CD4-positive, alpha-beta T cell treated with Interleukin-15 for 1 hour (primary cell): ENCODE results near the gene OTOP1.
"Not testable (repeated sequence)": the region's sequence is repeated elsewhere in the genome, so short reads cannot be mapped to it uniquely, and the experiment has no call there.

Experiments
- DNase-seq: peaks from one replicate; pipeline ENCODE4 v3.0.0-alpha.2; 2020

OTOP1 gene

GRCh38 chr4:4226606-4227438, at the start of gene OTOP1:
Gene OTOP1, minus strand, starts transcription at chr4:4226929. Its CDS starts 65 bp downstream, at chr4:4226864.
- no peak for DNase-seq

- DNase-seq, result no peak
Measured at GRCh38 chr4:4274226-4274625, 47.5 kb upstream of the OTOP1 start.

- no peak for DNase-seq
Measured at GRCh38 chr4:4271912-4272311, 45.2 kb upstream of the OTOP1 start.

- no peak for DNase-seq
Measured at GRCh38 chr4:4270529-4270928, 43.8 kb upstream of the OTOP1 start.

- peak; percentile 73 for DNase-seq
Measured at GRCh38 chr4:4269856-4270255, 43.1 kb upstream of the OTOP1 start.

- DNase-seq, result peak; percentile 47
Measured at GRCh38 chr4:4269331-4269731, 42.6 kb upstream of the OTOP1 start.

DNA sequence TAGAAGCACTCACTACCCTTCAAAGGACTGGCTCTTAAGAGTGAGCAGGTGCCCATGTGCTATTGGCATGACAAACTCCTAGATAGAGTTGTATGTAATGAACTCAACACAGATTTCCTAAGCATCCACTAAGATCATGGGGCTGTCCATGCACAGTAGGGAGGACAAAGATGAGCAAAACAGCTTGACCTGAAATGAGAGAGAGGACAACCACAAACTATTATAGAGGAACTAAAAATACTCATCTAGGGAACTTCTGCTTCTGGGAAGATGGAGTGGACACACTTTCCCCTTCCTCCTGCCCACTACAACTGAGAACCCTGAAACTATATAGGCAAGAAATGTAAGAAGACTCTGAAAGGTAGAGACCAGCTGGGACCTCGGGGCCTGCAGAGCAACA, 42.0 kb upstream of the OTOP1 start:
- no peak for DNase-seq

GRCh38 chr4:4267981-4268380, 41.3 kb upstream of the OTOP1 start:
- no peak for DNase-seq

- DNase-seq, result no peak
Measured at GRCh38 chr4:4260185-4260751, 33.5 kb upstream of the OTOP1 start.

GRCh38 chr4:4259484-4260100, 32.9 kb upstream of the OTOP1 start:
- DNase-seq, result no peak

GRCh38 chr4:4257705-4258104, 31.0 kb upstream of the OTOP1 start:
- not testable (repeated sequence) for DNase-seq

DNA sequence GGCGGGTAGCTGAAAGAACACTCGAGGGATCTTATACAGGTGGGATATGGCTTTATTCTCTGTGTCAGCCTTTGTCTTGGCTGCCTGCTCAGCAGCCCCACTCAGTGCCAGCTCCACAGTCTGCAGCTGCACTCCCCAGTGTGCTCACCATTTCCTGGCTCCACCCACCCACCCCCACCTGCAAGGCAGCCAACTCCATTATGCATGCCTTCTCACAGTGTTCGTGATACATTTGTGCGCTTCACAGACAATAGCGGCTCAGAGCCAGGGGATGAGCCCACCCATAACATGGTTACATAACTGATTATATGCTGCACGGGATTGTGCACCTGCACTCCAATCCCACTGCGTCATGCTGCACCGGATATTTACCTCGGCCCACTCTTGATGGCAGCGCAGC, 30.1 kb upstream of the OTOP1 start:
- DNase-seq, result no peak

- no peak for DNase-seq
Measured at GRCh38 chr4:4254666-4255065, 27.9 kb upstream of the OTOP1 start.

GRCh38 chr4:4254199-4254598, 27.5 kb upstream of the OTOP1 start:
- DNase-seq, result no peak

DNA sequence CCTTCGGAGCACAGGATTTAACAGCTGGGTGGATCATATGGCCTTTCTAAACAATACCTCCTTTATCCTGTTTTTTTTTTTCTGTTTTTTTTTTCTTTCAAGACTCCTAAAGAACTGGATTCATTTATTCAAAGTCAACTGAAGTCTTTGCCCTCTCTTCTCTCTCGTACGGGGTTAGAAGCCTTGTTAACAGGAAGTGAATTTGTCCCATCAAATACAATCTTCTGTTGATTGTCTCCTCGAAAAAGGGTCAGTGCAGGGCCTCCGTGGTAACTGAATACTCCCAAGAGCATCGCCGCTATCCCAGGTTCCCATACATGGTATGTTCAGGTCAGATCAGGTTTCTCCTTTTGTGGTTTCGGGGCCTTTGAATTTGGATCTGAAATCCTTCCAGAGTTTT, 23.1 kb upstream of the OTOP1 start:
- DNase-seq, result no peak

- not testable (repeated sequence) for DNase-seq
Measured at GRCh38 chr4:4249342-4249741, 22.6 kb upstream of the OTOP1 start.

GRCh38 chr4:4248885-4249203, 22.1 kb upstream of the OTOP1 start:
- DNase-seq, result no peak

- DNase-seq, result peak; percentile 92
Measured at GRCh38 chr4:4248029-4248884, 21.5 kb upstream of the OTOP1 start, which contains the start of gene TMEM128. Gene TMEM128, minus strand, starts transcription at chr4:4248223. Its CDS starts 21 bp downstream, at chr4:4248202.

- no peak for DNase-seq
Measured at GRCh38 chr4:4247696-4248028, 20.9 kb upstream of the OTOP1 start.

GRCh38 chr4:4245172-4245571, 18.4 kb upstream of the OTOP1 start:
- DNase-seq, result no peak

DNA sequence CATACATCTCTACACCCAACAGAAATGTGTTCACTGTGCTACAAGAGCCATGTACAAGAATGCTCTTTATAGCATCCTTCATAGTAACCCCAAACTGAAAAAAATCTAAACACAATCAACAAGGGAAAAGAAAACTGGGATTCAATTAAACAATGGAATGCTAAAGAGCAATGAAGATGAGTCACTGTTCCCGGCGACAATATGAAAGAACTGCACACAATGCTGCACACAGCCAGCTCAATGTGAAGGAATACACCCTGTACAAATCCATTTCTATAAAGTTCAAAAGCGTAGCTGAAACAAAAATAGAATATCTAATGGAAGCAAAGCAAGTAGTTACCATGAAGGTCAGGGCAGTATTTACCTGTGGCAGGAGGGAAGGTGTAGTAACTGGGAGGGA, 12.8 kb upstream of the OTOP1 start:
- DNase-seq, result not testable (repeated sequence)

DNA sequence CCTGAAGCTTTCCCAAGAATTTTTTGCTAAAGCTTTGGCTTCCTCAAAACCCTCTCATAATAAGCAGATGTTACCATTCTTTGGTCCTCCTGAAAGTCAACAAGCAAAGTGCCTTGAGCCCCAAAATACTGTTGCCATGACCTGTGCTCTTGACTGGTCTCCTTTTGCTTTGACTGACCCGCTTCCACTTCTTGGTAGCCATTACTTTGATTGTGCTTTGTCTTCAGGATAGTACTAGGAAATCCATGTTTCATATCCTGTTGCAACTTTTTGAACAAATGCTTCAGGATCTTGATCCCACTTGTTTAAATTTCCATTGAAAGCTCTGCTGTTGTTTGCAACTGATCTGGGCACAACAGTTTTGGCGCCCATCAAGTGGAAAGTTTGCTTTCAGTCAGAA, 6.9 kb upstream of the OTOP1 start:
- DNase-seq, result no peak

- no peak for DNase-seq
Measured at GRCh38 chr4:4228356-4228668, 1.6 kb upstream of the OTOP1 start.
